ENCODE measurements around the gene POU2F1. TPM values are rescaled to one million over a fixed set of nuclear protein-coding genes. Genes with fewer than 3 reads are reported as not detected.

POU2F1 gene
- total RNA-seq, 5 donors from 2014 or later (not counting 1 experiment from before 2014, with no cell fraction given) = 15.1 to 34.5 (median 22.6) TPM

DNA sequence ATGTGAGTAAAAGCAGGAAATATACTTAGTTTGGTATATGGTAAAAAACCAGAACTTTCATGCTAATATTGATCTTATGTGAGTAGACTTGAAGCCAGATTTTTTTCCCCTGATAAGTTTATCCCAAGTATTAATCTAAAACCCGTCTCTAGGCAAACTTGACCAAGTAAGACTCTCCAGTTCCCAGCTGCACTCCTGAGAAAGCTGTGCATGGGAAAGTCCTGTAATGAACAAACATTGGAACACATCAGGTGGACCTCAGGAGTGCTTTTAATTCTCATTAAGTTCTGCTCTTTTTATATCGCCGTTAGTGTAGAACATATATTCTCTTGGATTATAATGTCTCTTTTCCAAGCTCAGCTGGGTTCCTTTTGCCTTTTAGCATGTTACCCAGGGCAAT, 192.6 kb downstream of the POU2F1 start:
- H3K27ac ChIP-seq (ENCODE audit: low read length) = no peak overlapping the region
- Mint-ChIP-seq H3K4me3 (no peak overlapping the region), H3K27ac (no peak overlapping the region), H3K9me3 (no peaks in the 10 kb centered on the region), H3K4me1 (peaks cover 6 to 27% (median 12%) of the 10 kb centered on the region in 3 donors), H3K36me3 (peaks cover 52% of the 10 kb centered on the region), H3K27me3 (no peaks in the 10 kb centered on the region)
- H3K4me1 ChIP-seq (ENCODE audit: control insufficient read depth in 1 of 2, extremely low read depth in 1 of 2, insufficient read depth in 2 of 2, low read length in 2 of 2) = no peaks in the 10 kb centered on the region
- DNase-seq (no peak), ATAC-seq (replicated peaks in 1 of 4) (no peak)
- peaks cover 5 to 16% of the 10 kb centered on the region in 2 donors for H3K36me3 ChIP-seq (ENCODE audit: control insufficient read depth in 2 of 2, extremely low read depth in 1 of 2, insufficient read depth in 1 of 2, low read length in 1 of 2)
- H3K9me3 ChIP-seq = no peaks in the 10 kb centered on the region
- no CpG with 5 or more reads among the region's 3 CpGs for WGBS (ENCODE audit: insufficient coverage)
- H3K4me3 ChIP-seq (ENCODE audit: control insufficient read depth in 1 of 2, extremely low read depth in 1 of 2, low read length in 1 of 2) = no peak overlapping the region
- ChIA-PET CTCF (no interaction called here), POLR2A (interaction anchor here (0.5 to 0.6 kb wide), 2 partner anchors 12 to 19 kb away, joined by 3 to 13 read pairs; no protein-coding TSS in a partner anchor)
- no peaks in the 10 kb centered on the region for H3K27me3 ChIP-seq (replicated peaks in 1 of 2; ENCODE audit: control insufficient read depth in 2 of 2, extremely low read depth in 1 of 2, insufficient read depth in 2 of 2, low read length in 1 of 2)

DNA sequence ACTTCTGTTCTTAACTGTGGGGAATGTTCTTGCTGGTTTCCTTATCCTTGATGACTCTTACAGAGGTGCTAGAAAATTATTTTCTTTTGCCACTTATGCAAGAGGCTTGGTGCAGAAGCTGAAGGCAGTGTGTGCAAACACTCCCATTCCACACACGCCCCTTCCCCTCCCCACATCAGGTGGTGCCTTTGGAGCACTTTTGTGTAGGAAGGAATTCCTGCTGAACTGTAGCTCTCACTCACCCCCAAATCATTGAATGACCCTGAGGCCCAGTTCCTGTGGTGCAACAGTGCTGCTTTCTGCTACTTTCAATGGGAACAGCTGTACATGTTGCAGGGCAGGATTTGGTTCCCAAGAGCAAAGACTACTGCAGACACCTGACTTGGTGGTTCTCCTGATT, 195.8 kb downstream of the POU2F1 start:
- no CpG with 5 or more reads among the region's 1 CpG for WGBS (ENCODE audit: insufficient coverage)
- H3K36me3 ChIP-seq (ENCODE audit: control insufficient read depth in 2 of 2, extremely low read depth in 1 of 2, insufficient read depth in 1 of 2, low read length in 1 of 2) = peaks cover 5 to 16% of the 10 kb centered on the region in 2 donors
- ATAC-seq (replicated peaks in 1 of 4) = no peak

DNA sequence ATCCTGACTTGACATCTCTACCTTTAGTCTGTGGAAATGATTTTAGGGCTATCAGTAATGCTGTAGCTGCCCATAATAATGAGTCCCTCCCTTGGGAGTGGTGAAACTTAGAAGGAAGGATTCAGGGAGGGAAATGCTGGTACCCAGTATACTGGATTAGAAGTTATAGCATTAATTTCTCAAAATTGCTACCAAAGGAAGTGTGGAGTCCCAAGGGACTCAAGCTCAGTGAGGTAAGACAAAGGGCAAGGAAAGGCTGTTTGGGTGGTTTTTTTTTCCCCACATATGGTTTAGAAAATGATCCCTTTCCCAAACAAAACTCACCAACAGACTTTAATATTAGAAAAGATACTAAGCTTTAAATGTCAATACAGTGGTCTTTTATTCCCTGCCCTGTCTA, 197.7 kb downstream of the POU2F1 start:
- Mint-ChIP-seq H3K9me3 (no peaks in the 10 kb centered on the region), H3K27ac (no peak overlapping the region), H3K27me3 (no peaks in the 10 kb centered on the region), H3K36me3 (peaks cover 31% of the 10 kb centered on the region), H3K4me1 (peaks cover 0 to 10% (median 4%) of the 10 kb centered on the region in 3 donors), H3K4me3 (no peak overlapping the region)
- Histone ChIP-seq H3K4me3 (ENCODE audit: control insufficient read depth in 1 of 2, extremely low read depth in 1 of 2, low read length in 1 of 2) (no peak overlapping the region), H3K9me3 (no peaks in the 10 kb centered on the region), H3K27ac (ENCODE audit: low read length) (no peak overlapping the region), H3K27me3 (replicated peaks in 1 of 2; ENCODE audit: control insufficient read depth in 2 of 2, extremely low read depth in 1 of 2, insufficient read depth in 2 of 2, low read length in 1 of 2) (no peaks in the 10 kb centered on the region), H3K36me3 (ENCODE audit: control insufficient read depth in 2 of 2, extremely low read depth in 1 of 2, insufficient read depth in 1 of 2, low read length in 1 of 2) (peaks cover 5 to 7% of the 10 kb centered on the region in 2 donors), H3K4me1 (ENCODE audit: control insufficient read depth in 1 of 2, extremely low read depth in 1 of 2, insufficient read depth in 2 of 2, low read length in 2 of 2) (no peaks in the 10 kb centered on the region)
- ATAC-seq (replicated peaks in 1 of 4) = no peak
- no peak for DNase-seq
- ChIA-PET POLR2A (interaction anchor here in 1 of 2 donors (0.6 kb wide), 1 partner anchor 146 kb away, joined by 4 read pairs; no protein-coding TSS in a partner anchor), CTCF (interaction anchor here in 1 of 2 donors (0.6 kb wide), 1 partner anchor 1699 kb away, joined by 3 read pairs; no protein-coding TSS in a partner anchor)

More for the DNA sequence above, 195.8 kb downstream of the POU2F1 start:
- no peak for DNase-seq
- Histone ChIP-seq H3K27me3 (replicated peaks in 1 of 2; ENCODE audit: control insufficient read depth in 2 of 2, extremely low read depth in 1 of 2, insufficient read depth in 2 of 2, low read length in 1 of 2) (no peaks in the 10 kb centered on the region), H3K4me3 (ENCODE audit: control insufficient read depth in 1 of 2, extremely low read depth in 1 of 2, low read length in 1 of 2) (no peak overlapping the region), H3K9me3 (no peaks in the 10 kb centered on the region), H3K4me1 (ENCODE audit: control insufficient read depth in 1 of 2, extremely low read depth in 1 of 2, insufficient read depth in 2 of 2, low read length in 2 of 2) (no peaks in the 10 kb centered on the region), H3K27ac (ENCODE audit: low read length) (no peak overlapping the region)
- CTCF ChIA-PET = interaction anchor here in 1 of 2 donors (0.5 kb wide), 1 partner anchor 140 kb away, joined by 4 read pairs; no protein-coding TSS in a partner anchor
- H3K4me3 Mint-ChIP-seq = no peak overlapping the region
- H3K4me1 Mint-ChIP-seq = peaks cover 6 to 24% (median 10%) of the 10 kb centered on the region in 3 donors
- POLR2A ChIA-PET = no interaction called here
- H3K27me3 Mint-ChIP-seq = no peaks in the 10 kb centered on the region
- H3K9me3 Mint-ChIP-seq = no peaks in the 10 kb centered on the region
- H3K36me3 Mint-ChIP-seq = peaks cover 42% of the 10 kb centered on the region
- no peak overlapping the region for H3K27ac Mint-ChIP-seq

DNA sequence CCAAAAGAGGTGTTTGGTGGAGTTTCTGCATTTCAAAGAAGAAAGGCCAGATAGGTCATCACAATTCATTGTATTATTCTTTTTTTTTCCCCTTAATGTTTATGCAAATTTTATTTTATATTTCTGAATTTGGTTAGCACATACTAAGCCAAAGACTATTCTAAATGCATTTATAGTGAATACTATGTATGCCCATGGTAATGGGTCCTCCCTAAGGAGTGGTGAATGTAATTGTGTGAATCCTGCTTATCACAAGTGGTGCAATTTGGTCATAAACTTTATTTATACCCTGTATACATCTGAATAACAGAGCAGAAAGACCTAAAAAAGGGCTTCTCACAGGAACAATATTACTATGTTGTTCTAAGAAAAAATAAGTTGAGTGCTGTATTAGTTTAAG, 198.6 kb downstream of the POU2F1 start:
- Mint-ChIP-seq H3K27ac (no peak overlapping the region), H3K4me3 (no peak overlapping the region), H3K27me3 (no peaks in the 10 kb centered on the region), H3K9me3 (no peaks in the 10 kb centered on the region), H3K36me3 (peaks cover 26% of the 10 kb centered on the region), H3K4me1 (peaks cover 3 to 8% (median 7%) of the 10 kb centered on the region in 3 donors)
- Histone ChIP-seq H3K9me3 (no peaks in the 10 kb centered on the region), H3K36me3 (ENCODE audit: control insufficient read depth in 2 of 2, extremely low read depth in 1 of 2, insufficient read depth in 1 of 2, low read length in 1 of 2) (peaks cover 4 to 5% of the 10 kb centered on the region in 2 donors), H3K27ac (ENCODE audit: low read length) (no peak overlapping the region), H3K4me1 (ENCODE audit: control insufficient read depth in 1 of 2, extremely low read depth in 1 of 2, insufficient read depth in 2 of 2, low read length in 2 of 2) (no peaks in the 10 kb centered on the region), H3K27me3 (replicated peaks in 1 of 2; ENCODE audit: control insufficient read depth in 2 of 2, extremely low read depth in 1 of 2, insufficient read depth in 2 of 2, low read length in 1 of 2) (no peaks in the 10 kb centered on the region), H3K4me3 (ENCODE audit: control insufficient read depth in 1 of 2, extremely low read depth in 1 of 2, low read length in 1 of 2) (no peak overlapping the region)
- POLR2A ChIA-PET = no interaction called here
- DNase-seq = no peak
- ATAC-seq (replicated peaks in 1 of 4) = no peak
- CTCF ChIA-PET = no interaction called here

DNA sequence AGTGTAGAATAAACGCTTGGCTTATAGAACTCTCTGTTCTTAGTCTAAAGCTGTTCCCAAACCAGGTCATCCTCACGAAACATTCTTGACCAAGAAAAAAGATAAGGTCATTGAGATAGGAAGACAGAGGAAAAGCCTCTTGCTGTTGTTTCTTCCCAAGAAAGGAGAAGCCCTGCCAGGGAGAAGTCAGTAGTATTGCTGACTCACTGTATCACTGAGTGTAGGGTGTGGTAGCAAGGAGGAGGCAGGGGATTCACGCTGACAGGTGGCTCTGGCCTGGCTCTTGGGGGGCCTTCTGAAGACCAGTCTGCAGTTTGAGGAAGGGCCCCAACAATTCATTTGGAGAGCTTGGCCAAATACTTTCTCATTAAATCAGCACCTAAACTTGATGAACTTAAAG, 199.8 kb downstream of the POU2F1 start:
- ATAC-seq (replicated peaks in 1 of 4) (no peak), DNase-seq (no peak)
- peaks cover 20% of the 10 kb centered on the region for H3K36me3 Mint-ChIP-seq
- no peaks in the 10 kb centered on the region for H3K9me3 Mint-ChIP-seq
- H3K4me1 Mint-ChIP-seq = peaks cover 3 to 8% (median 7%) of the 10 kb centered on the region in 3 donors
- H3K27ac Mint-ChIP-seq = no peak overlapping the region
- WGBS (ENCODE audit: insufficient coverage) = no CpG with 5 or more reads among the region's 3 CpGs
- Histone ChIP-seq H3K4me1 (ENCODE audit: control insufficient read depth in 1 of 2, extremely low read depth in 1 of 2, insufficient read depth in 2 of 2, low read length in 2 of 2) (no peaks in the 10 kb centered on the region), H3K27ac (ENCODE audit: low read length) (no peak overlapping the region), H3K9me3 (no peaks in the 10 kb centered on the region), H3K27me3 (replicated peaks in 1 of 2; ENCODE audit: control insufficient read depth in 2 of 2, extremely low read depth in 1 of 2, insufficient read depth in 2 of 2, low read length in 1 of 2) (no peaks in the 10 kb centered on the region), H3K36me3 (ENCODE audit: control insufficient read depth in 2 of 2, extremely low read depth in 1 of 2, insufficient read depth in 1 of 2, low read length in 1 of 2) (peaks cover 3 to 4% of the 10 kb centered on the region in 2 donors), H3K4me3 (ENCODE audit: control insufficient read depth in 1 of 2, extremely low read depth in 1 of 2, low read length in 1 of 2) (no peak overlapping the region)
- H3K4me3 Mint-ChIP-seq = no peak overlapping the region
- POLR2A ChIA-PET = interaction anchor here in 1 of 2 donors (0.6 kb wide), 1 partner anchor 98 kb away, joined by 4 read pairs; no protein-coding TSS in a partner anchor
- H3K27me3 Mint-ChIP-seq = no peaks in the 10 kb centered on the region
- CTCF ChIA-PET = interaction anchor here in 1 of 2 donors (0.7 kb wide), 1 partner anchor 17 kb away, joined by 3 read pairs; no protein-coding TSS in a partner anchor

DNA sequence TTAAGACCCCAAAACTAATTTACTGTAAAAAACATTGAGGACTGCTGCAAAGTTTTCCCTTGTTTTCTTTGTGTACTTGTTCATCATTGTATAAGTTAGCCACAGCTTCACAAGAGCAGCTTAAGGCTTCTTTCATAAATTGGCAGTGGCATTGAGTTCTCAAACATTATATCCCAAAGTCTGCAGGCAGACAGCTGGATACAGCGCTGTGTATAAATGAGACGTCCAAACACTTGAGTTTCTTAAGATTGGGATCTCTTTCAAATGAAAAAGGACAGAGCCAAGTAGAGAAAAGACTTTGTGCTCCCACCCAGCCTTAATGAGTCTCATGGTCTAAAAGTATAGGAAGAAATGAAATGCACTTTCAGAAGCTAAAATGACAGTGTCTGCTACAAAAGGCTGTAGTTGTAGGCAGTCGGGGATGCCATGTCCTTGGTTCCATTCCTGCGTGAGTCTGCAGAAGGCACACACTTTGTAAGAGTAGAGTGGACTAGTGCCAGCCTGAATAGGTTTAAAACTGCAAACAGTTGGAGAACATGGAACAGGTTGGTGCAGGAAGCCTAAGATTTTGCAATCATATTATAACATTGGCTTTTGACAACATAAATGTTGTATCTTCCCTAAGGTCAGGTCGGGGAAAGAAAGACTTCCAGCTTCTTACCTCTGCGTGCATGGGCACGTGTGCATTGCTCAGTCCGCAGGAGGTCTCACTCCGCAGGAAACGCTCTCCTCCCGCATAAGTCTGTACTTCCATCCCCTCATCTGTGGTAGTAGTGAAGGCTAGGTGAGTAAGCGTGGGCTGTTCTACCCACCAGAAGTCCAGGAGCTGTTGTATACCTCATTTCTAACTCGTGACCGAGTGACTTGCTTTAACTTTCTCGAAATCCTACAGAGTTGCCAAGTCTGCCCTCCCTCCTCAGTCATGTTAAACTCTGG, 203.3 kb downstream of the POU2F1 start:
- H3K4me1 Mint-ChIP-seq = peaks cover 13 to 30% (median 28%) of the 10 kb centered on the region in 3 donors
- ChIA-PET POLR2A (no interaction called here), CTCF (no interaction called here)
- Histone ChIP-seq H3K9me3 (no peaks in the 10 kb centered on the region), H3K4me1 (ENCODE audit: control insufficient read depth in 1 of 2, extremely low read depth in 1 of 2, insufficient read depth in 2 of 2, low read length in 2 of 2) (peaks cover 0 to 2% of the 10 kb centered on the region in 2 experiments), H3K27ac (ENCODE audit: low read length) (no peak overlapping the region), H3K4me3 (ENCODE audit: control insufficient read depth in 1 of 2, extremely low read depth in 1 of 2, low read length in 1 of 2) (no peak overlapping the region), H3K36me3 (ENCODE audit: control insufficient read depth in 2 of 2, extremely low read depth in 1 of 2, insufficient read depth in 1 of 2, low read length in 1 of 2) (no peaks in the 10 kb centered on the region), H3K27me3 (replicated peaks in 1 of 2; ENCODE audit: control insufficient read depth in 2 of 2, extremely low read depth in 1 of 2, insufficient read depth in 2 of 2, low read length in 1 of 2) (no peaks in the 10 kb centered on the region)
- H3K4me3 Mint-ChIP-seq = no peak overlapping the region
- H3K27ac Mint-ChIP-seq = peak overlapping the region in 1 of 2 donors; percentile 66
- no peak for DNase-seq
- no peaks in the 10 kb centered on the region for H3K27me3 Mint-ChIP-seq
- H3K36me3 Mint-ChIP-seq = peaks cover 5% of the 10 kb centered on the region
- no peak for ATAC-seq (replicated peaks in 1 of 4)
- WGBS (ENCODE audit: insufficient coverage) = 95% methylated on average over 10 of the region's 15 CpGs
- H3K9me3 Mint-ChIP-seq = no peaks in the 10 kb centered on the region

Data from T-cell (primary cell).